Measurements from ENCODE around the gene TMEM126B.
"Not testable (repeated sequence)": the region's sequence is repeated elsewhere in the genome, so short reads cannot be mapped to it uniquely, and the experiment has no call there.

The TMEM126B gene

GRCh38 chr11:85647604-85648299, 19.4 kb downstream of the TMEM126B start, which contains the start of gene TMEM126A:
TSS of gene TMEM126A (plus strand) at chr11:85647967. CDS start at chr11:85650256, 2,289 bp downstream.
- peak; percentile 46 to 93 (median 82) for DNase-seq

DNA sequence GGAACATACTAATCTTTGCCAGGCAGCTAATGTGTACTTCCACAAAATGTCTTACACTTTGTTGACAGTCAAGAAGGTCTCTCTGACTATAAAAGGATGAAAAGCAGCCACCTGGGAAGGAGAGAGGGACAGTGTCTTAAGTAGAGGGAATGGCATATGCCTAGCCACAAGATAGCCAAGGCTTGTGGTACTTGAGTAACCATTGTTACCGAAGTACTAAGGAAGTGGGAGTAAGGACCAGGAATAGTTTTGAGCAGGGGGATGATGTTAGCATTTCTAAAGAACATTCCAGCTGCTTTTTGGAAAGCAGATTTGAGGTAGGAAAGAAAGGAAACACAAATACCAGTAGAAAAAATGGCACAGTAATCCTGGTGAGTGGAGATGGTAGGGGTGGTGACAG, 22.7 kb downstream of the TMEM126B start:
- no peak for DNase-seq

DNA sequence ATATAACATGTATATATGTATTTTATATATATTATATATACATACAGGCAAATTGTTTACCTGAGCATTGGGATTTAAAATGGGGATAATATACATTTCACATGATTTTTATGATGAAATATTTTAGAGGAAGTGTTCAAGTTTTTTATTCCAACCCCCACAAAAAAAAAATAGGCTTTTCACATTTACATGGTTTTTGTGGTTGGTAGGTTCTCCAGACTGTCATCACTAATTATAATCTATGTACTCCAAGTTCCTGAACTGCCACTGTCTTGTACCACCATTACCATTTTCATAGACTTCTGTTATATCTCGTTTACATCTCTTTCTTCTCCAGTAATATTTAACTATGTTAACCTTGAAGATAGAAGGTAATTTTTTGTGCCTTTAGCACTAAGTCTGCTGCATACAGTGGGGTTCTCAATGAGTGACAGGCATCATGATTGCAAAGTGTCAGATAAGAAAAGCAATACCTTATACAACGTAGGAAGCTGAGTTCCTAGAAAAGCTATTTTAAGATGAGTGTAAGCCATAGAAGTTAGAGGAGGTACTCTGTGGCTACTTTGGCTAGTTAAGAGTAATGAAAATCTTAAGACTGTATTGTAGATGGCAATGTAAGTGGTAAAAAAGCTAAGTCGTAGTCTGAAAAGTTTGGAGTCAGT, 24.5 kb downstream of the TMEM126B start:
- no peak for DNase-seq

DNA sequence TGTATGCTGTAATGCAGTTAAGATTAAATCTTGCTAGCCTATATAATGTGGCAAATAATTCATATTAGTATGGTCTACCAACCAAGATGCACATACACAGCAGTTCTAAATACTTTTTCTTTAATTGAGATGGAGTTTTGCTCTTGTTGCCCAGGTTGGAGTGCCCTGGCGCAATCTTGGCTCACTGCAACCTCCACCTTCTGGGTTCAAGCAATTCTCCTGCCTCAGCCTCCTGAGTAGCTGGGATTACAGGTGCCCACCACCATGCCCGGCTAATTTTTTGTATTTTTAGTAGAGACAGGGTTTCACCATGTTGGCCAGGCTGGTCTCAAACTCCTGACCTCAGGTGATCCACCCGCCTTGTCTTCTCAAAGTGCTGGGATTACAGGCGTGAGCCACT, 25.9 kb downstream of the TMEM126B start:
- DNase-seq: not testable (repeated sequence)

GRCh38 chr11:85656777-85657176, 28.4 kb downstream of the TMEM126B start:
- no peak for DNase-seq

DNA sequence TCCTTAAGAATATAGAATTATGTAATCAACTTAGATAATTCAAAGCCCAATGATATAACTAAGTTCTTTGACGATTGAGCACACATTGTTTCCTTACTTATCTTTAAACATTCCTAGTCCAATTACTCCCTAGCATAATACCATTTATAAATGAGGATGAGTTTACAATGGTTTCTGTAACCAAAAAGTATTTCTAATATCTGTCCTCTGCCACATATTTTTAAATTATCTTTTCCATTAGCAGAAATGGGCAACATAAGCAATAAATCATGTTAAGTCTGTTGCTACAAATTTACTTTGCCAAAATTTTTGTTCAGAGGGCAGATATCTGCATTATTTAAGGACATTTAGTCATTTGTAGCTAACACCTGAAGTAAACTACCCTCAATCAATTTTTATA, 29.8 kb downstream of the TMEM126B start:
- DNase-seq: no peak

- no peak for DNase-seq
These were observed 33.7 kb downstream of the TMEM126B start for GRCh38 chr11:85661972-85662664.

DNA sequence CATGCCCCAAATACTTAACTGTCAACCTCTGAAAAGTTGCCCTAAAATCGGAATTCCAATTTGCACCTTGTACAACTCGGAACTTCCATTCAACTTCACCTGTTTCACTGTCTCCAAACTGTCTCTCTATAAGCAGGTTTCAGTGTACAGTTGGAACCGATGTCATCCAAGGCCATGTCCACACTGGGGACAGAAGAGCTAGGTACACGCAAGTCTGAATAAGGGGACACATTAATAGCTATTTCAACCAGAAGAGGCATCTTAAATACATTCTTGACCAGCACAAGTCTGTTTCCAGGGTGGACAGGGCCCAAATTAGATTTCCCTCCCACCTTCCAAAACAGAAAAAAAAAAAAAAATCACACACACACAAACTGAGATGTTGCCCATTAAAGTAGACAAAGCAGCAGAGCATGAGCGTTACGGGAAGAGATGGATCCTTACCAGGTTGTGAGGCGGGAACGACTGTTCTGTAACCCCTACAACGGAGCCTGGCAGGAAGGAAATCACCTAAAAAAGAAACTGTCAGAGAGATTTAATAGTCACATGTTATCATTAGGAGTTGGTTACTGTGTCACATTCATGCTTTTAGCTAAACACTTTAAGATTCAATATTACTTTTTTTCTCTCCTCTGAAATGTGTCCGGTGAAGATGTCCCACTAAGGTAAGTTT, 34.8 kb downstream of the TMEM126B start:
- DNase-seq: no peak

DNA sequence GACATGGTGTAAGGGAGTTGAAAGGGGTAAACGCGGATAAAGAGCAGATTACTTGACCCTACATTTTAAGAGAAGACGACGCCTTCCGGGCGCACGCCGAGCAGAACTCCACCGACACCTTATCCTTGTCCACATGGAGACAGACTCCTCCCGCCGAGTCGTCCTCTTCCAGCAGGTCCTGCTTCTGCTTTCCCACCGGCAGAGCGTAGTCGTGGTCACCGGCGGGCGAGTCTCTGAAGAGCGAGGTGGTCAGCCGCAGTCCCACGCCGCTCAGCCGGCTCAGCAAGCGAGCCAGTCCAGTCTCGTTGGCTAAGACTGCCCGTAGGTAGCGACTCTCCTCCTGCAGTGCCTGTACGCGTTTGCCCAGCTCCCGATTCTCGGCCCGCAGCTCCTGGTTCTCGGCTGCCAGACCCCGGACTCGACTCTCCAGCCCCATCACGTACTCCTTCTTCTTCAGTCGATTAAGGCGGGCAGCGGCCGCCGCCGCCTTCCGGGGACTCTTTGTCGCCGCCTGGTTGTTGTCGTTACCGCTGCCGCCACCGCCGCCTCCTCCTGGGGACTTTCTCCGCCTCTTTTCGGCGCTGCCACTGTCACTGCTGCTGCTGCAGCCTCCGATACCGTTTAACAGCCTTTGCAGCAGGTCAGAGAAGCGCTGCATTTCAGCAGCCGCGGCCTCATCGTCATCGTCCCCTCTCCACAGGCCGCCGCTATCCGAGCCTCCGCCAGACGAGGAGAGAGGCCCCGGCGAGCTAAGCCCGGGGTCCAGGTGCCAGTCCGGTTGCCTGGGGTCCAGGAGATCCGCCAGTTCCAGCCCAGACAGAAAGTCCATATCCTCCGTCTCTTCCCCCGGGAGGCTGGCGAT, 35.6 kb downstream of the TMEM126B start:
- DNase-seq: peak in 55 of 58 donors; percentile 18 to 84 (median 71)

DNA sequence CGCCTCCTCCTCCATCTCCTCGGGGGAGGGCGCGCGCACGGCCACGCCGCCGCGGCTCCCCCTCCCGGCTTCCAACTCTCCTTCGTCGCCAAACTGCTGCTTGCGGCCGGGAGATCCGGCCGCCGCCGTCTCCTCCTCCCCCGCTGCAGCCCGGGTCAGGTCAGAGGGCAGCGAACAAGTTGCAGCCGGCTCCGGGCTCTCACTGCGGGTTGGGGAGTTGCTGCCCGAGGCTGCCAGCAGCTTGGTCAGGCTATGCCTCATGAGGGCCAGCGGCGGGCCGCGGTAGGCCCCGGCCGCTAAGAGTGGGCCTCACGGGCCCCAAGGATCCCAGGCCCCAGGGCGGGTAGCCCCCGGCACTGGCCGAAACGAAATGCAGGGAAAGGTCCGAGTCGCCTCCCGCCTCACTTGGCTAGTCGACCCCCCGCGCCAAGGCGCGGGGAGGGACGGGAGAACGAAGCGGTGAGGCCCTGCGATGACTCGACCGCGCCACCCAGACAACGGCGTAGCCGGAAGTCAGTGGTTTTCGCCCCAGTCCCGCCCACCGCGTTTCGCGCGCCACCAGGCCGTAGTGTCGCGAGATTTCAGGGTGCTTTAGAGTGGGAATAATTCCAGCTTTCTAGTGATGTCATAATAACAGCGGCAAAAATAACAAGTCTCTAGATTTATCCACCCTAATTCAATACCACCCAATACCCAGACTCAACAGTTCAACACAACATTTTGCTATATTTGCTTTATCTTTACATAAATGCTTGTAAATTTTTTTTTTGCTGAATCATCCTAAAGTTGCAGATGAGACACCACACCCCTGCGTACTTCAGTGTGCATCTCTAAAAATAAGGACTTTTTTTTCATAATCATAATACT, 36.5 kb downstream of the TMEM126B start, which contains the start of gene CREBZF:
Gene CREBZF, minus strand, starts transcription at position 515 of the 867 bp plus-strand sequence. Its CDS starts 254 bp downstream, at position 261.
- DNase-seq: peak; percentile 57 to 95 (median 89)

DNA sequence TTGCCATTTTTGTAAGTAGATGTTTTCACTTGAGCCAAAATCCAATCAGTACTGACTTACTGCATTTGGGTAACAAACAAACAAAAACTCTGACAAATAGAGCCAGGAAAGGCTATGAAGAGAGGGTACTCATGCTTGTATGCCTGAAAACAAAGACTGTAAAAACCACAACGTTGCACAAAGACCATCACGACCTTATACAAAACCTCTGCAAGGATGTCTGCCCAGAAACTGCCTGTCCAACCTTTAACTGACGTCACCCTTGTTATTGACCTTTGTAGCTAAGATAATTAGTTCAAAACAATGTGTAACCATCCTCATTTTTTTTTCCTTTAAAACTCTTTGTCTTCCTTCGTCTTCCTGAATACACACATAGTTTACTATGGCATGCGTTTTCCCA, 37.3 kb downstream of the TMEM126B start:
- peak in 1 of 58 donors; percentile 16 for DNase-seq

GRCh38 chr11:85666687-85667086, 38.3 kb downstream of the TMEM126B start:
- no peak for DNase-seq

- no peak for DNase-seq
These were observed 39.8 kb downstream of the TMEM126B start for GRCh38 chr11:85668157-85668556.

GRCh38 chr11:85670949-85671663, 42.7 kb downstream of the TMEM126B start:
- DNase-seq: not testable (repeated sequence)

DNA sequence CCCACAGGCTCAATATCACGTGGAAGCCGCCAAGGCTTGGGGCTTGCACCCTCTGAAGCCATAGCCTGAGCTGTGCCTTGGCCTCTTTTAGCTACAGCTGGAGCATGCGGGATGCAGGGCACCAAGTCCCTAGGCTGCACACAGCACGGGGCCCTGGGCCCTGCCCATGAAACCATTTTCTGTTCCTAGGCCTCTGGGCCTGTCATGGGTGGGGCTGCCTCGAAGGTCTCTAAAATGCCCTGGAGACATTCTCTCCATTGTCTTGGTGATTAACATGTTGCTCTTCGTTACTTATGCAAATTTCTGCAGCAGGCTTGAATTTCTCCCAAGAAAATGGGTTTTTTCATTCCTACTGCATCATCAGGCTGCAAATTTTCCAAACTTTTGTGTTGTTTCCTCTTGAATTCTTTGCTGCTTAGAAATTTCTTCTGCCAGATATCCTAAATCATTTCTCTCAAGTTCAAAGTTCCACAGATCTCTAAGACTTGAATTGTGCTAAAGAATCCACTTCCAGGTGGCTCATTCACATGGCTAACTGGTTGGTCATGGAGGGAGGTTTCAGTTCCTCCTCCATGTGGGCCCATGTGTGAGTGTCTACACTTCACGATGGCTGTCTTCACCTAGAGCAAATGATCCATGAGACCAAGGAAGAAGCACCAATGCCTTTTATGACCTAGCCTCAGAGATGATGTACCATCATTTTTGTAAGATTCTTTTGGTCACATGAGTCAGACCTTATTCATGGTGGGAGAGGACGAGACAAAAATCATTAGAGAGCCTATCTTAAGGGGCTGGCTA, 43.9 kb downstream of the TMEM126B start:
- no peak for DNase-seq

- DNase-seq: no peak
These were observed 45.0 kb downstream of the TMEM126B start for GRCh38 chr11:85673393-85673792.

GRCh38 chr11:85679576-85679975, 51.2 kb downstream of the TMEM126B start:
- no peak for DNase-seq

DNA sequence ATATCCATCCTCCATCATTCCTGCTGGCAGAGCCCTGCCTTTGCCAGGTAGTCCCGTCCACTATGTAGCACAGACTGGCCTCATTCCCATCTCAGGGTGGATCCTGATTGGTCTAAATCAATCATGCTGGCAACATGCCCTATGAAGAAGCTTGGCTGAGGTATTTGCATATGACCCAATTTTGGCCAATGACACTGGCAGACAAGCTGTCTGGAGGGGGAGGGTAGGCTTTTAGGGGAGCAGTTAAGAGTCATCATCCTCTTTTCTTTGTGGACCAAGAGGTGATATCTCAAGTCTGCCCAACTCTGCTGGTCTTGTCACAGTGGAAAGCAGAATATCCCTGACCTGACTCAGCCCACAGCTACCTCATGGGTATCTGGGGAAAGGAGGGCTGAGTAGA, 52.5 kb downstream of the TMEM126B start:
- peak in 1 of 58 donors; percentile 8 for DNase-seq

All from anterior cingulate cortex (tissue), 58 donors.